B cell (primary cell): Measurements from ENCODE around the gene SAP30L.

Source experiments
- CTCF ChIP-seq: fragments of 200-600 bp; IDR thresholded peaks from one replicate; pipeline ENCODE4 v1.8.0; 2022; ENCODE audit warnings: antibody characterized with exemption, mild to moderate bottlenecking
- EZH2 ChIP-seq: IDR thresholded peaks from 2 replicates; pipeline ENCODE4 v1.6.1; 2012; ENCODE audit warnings: borderline replicate concordance, low read depth, mild to moderate bottlenecking, moderate library complexity, low read length; ENCODE audit not compliant: insufficient read depth, poor library complexity, severe bottlenecking

DNA sequence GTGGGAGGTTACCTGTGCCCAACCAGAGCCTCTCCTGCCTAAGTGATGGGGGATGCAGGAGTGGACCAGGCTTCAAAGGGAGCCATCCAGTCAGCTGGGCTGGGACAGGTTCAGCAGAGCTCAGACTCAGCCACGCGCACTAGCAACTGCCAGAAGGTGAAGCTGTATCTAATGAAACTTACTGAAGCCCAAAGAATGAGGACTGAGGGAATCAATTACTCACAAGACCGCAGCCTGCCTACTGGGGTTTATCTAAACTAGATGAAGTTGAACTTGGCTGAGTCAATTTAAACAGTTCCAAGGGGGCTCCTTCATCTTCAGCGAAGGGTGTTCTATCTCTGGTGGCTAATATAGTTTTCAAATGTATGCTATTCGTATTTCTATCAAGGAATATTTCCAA, 20.9 kb downstream of the SAP30L start:
- no peak for TF ChIP-seq CTCF
- TF ChIP-seq EZH2: no peak
